A673 (cell line): ENCODE results near the gene FRS2. TPM values are rescaled to one million over a fixed set of nuclear protein-coding genes. Genes with fewer than 3 reads are reported as not detected.

Experiments used
- BruUV-seq: library from RNA; stranded (reverse); fragments of 400-500 nt; replicated peaks from 2 replicates; lab custom pipeline; 2021; lab: Mats Ljungman, UMichigan
- CTCF ChIA-PET: fragments of 300-600 bp; sonication (Branson Sonifier 250); formaldehyde crosslinking; loops from one replicate; lab custom pipeline; 2022; ENCODE audit warnings: antibody characterized with exemption; lab: Charles Lee
- POLR2A ChIA-PET: fragments of 300-600 bp; sonication (Branson Sonifier 250); formaldehyde crosslinking; loops from one replicate; lab custom pipeline; 2022; ENCODE audit warnings: antibody characterized with exemption; ENCODE audit not compliant: low non-redundant PET; lab: Charles Lee
- DNase-seq: peaks from one replicate; pipeline ENCODE4 v3.0.0-alpha.2; 2015; ENCODE audit warnings: low spot score
- H3K27ac ChIP-seq: fragments of 200-600 bp; sonication (generic); 2 replicates; pipeline ENCODE4 v1.5.1; 2016; ENCODE audit warnings: mixed run types, low read depth, mild to moderate bottlenecking, mixed read lengths, antibody characterized with exemption, low read length; ENCODE audit not compliant: poor library complexity, severe bottlenecking
- H3K27me3 ChIP-seq: fragments of 200-600 bp; sonication (generic); replicated peaks from 2 replicates; pipeline ENCODE4 v1.6.1; 2017; ENCODE audit warnings: mixed run types, low read depth, mild to moderate bottlenecking, mixed read lengths, antibody characterized with exemption, low read length; ENCODE audit not compliant: insufficient read depth, poor library complexity
- H3K36me3 ChIP-seq: fragments of 200-600 bp; sonication (generic); 2 replicates; pipeline ENCODE4 v1.6.1; 2016; ENCODE audit warnings: mixed run types, mild to moderate bottlenecking, mixed read lengths, antibody characterized with exemption, low read length; ENCODE audit not compliant: insufficient read depth, poor library complexity, severe bottlenecking
- H3K4me1 ChIP-seq: fragments of 200-600 bp; sonication (generic); 2 replicates; pipeline ENCODE4 v1.6.1; 2017; ENCODE audit warnings: mixed run types, mild to moderate bottlenecking, mixed read lengths, antibody characterized with exemption, low read length; ENCODE audit not compliant: insufficient read depth, poor library complexity, severe bottlenecking
- H3K4me3 ChIP-seq: fragments of 200-600 bp; sonication (generic); 2 replicates; pipeline ENCODE4 v1.5.1; 2016; ENCODE audit warnings: low read depth, mixed run types, mild to moderate bottlenecking, mixed read lengths, low read length; ENCODE audit not compliant: poor library complexity, severe bottlenecking
- H3K9me3 ChIP-seq: fragments of 200-600 bp; sonication (generic); 2 replicates; pipeline ENCODE4 v1.6.1; 2016; ENCODE audit warnings: mixed run types, low read depth, mild to moderate bottlenecking, mixed read lengths, antibody characterized with exemption, low read length; ENCODE audit not compliant: poor library complexity, severe bottlenecking
- CTCF ChIP-seq: fragments of 300-800, 200-600 bp; sonication (generic); conservative IDR thresholded peaks from 2 replicates; pipeline ENCODE4 v1.5.1; 2017; ENCODE audit warnings: low read depth, mild to moderate bottlenecking, antibody characterized with exemption, low read length, moderate library complexity, mixed read lengths
- EZH2 ChIP-seq: fragments of 200-600 bp; sonication (generic); IDR thresholded peaks from 2 replicates; pipeline ENCODE4 v1.6.1; 2017; ENCODE audit warnings: borderline replicate concordance, low read depth, mild to moderate bottlenecking, mixed read lengths, antibody characterized with exemption, low read length; ENCODE audit not compliant: poor library complexity, severe bottlenecking
- intact Hi-C: fragments of 100-400 bp; cut with micrococcal nuclease; formaldehyde crosslinking; loops from one replicate; pipeline ENCODE4 v1.10.0; 2022; ENCODE audit not compliant: unreplicated experiment
- total RNA-seq: library from RNA; stranded (reverse); gene quantifications from 2 replicates; pipeline ENCODE4 v1.2.3, GENCODE V29; 2021

The FRS2 gene
- total RNA-seq, 1 experiment from 2014 or later = 34.5 TPM

GRCh38 chr12:69483700-69484099 is 13.5 kb downstream of the FRS2 start:
- TF ChIP-seq CTCF = no peak
- TF ChIP-seq EZH2 = no peak
- POLR2A ChIA-PET = interaction anchor here (0.7 kb wide), 1 partner anchor 9 kb away, joined by 3 read pairs; no protein-coding TSS in a partner anchor
- Histone ChIP-seq H3K4me1 (peaks cover 6% of the 10 kb centered on the region), H3K36me3 (peaks cover 3% of the 10 kb centered on the region), H3K27me3 (no peaks in the 10 kb centered on the region), H3K4me3 (no peak overlapping the region), H3K9me3 (peaks cover 15% of the 10 kb centered on the region), H3K27ac (no peak overlapping the region)
- intact Hi-C loops = no loop called here
- DNase-seq = no peak
- BruUV-seq = no TSS peak
- CTCF ChIA-PET = no interaction called here

GRCh38 chr12:69484428-69484827 is 14.2 kb downstream of the FRS2 start:
- ChIA-PET POLR2A (interaction anchor here (0.7 kb wide), 1 partner anchor 10 kb away, joined by 3 read pairs; no protein-coding TSS in a partner anchor), CTCF (no interaction called here)
- no peak for TF ChIP-seq EZH2
- TF ChIP-seq CTCF = 0 out of 2 replicates have a peak, but pooled peaks have one; percentile 11
- DNase-seq = peak; percentile 62
- Histone ChIP-seq H3K36me3 (peaks cover 3% of the 10 kb centered on the region), H3K27ac (no peak overlapping the region), H3K9me3 (peaks cover 15% of the 10 kb centered on the region), H3K4me3 (no peak overlapping the region), H3K27me3 (no peaks in the 10 kb centered on the region), H3K4me1 (peaks cover 6% of the 10 kb centered on the region)
- BruUV-seq = no TSS peak
- intact Hi-C loops = no loop called here

GRCh38 chr12:69490920-69491643 is 20.9 kb downstream of the FRS2 start:
- BruUV-seq = no TSS peak
- Histone ChIP-seq H3K36me3 (peaks cover 3% of the 10 kb centered on the region), H3K4me3 (no peak overlapping the region), H3K9me3 (peaks cover 15% of the 10 kb centered on the region), H3K27me3 (no peaks in the 10 kb centered on the region), H3K4me1 (no peaks in the 10 kb centered on the region), H3K27ac (no peak overlapping the region)
- DNase-seq = no peak
- POLR2A ChIA-PET = no interaction called here
- intact Hi-C loops = no loop called here
- no peak for TF ChIP-seq EZH2
- TF ChIP-seq CTCF = no peak
- CTCF ChIA-PET = no interaction called here
